Renal cortical epithelial cell (primary cell): ENCODE data around the gene SYCE1L. TPM values are rescaled to one million over a fixed set of nuclear protein-coding genes. Genes with fewer than 3 reads are reported as not detected.
A peak's percentile ranks its signal among the peaks of the same experiment; 100 is the strongest.
"Not testable (repeated sequence)": the region's sequence is repeated elsewhere in the genome, so short reads cannot be mapped to it uniquely, and the experiment has no call there.

ENCODE experiments used
- DNase-seq: peaks from one replicate; pipeline ENCODE4 v3.0.0-alpha.2; 2011; ENCODE audit warnings: low read depth
- total RNA-seq: library from RNA; depleted of rRNA; stranded (reverse); fragments of >200 nt; gene quantifications from 2 replicates; pipeline ENCODE4 v1.2.3, GENCODE V29; 2014

The SYCE1L gene
- 1.4 and 3.5 TPM in 2 replicates for total RNA-seq

- DNase-seq: no peak
Observed at GRCh38 chr16:77199211-77199610, at the start of gene SYCE1L. SYCE1L (plus strand) TSS chr16:77199408; CDS start chr16:77199452, 44 bp downstream.

GRCh38 chr16:77157346-77158058 lies 41.7 kb upstream of the SYCE1L start:
- DNase-seq: no peak

- no peak for DNase-seq
Observed at GRCh38 chr16:77158293-77158692, 40.9 kb upstream of the SYCE1L start.

GRCh38 chr16:77165006-77165405 lies 34.2 kb upstream of the SYCE1L start:
- no peak for DNase-seq

GRCh38 chr16:77165536-77166236 lies 33.5 kb upstream of the SYCE1L start:
- not testable (repeated sequence) for DNase-seq

- no peak for DNase-seq
Observed at GRCh38 chr16:77166726-77167125, 32.5 kb upstream of the SYCE1L start.

GRCh38 chr16:77168901-77169300 lies 30.3 kb upstream of the SYCE1L start:
- no peak for DNase-seq

- DNase-seq: peak; percentile 30
Observed at GRCh38 chr16:77169650-77170236, 29.5 kb upstream of the SYCE1L start.

GRCh38 chr16:77170805-77171204 lies 28.4 kb upstream of the SYCE1L start:
- no peak for DNase-seq

GRCh38 chr16:77171745-77172635 lies 27.2 kb upstream of the SYCE1L start:
- peak; percentile 53 for DNase-seq

- DNase-seq: peak; percentile 7
Observed at GRCh38 chr16:77172951-77173350, 26.3 kb upstream of the SYCE1L start.

GRCh38 chr16:77183137-77183536 lies 16.1 kb upstream of the SYCE1L start:
- DNase-seq: no peak

- DNase-seq: not testable (repeated sequence)
Observed at GRCh38 chr16:77186298-77186697, 12.9 kb upstream of the SYCE1L start.

GRCh38 chr16:77190190-77190477 lies 9.1 kb upstream of the SYCE1L start:
- no peak for DNase-seq

- DNase-seq: peak; percentile 99
Observed at GRCh38 chr16:77190478-77191258, 8.5 kb upstream of the SYCE1L start, which contains the start of gene MON1B. MON1B (plus strand) TSS chr16:77191190; CDS start chr16:77191486, 296 bp downstream.

- no peak for DNase-seq
Observed at GRCh38 chr16:77191259-77191969, 7.8 kb upstream of the SYCE1L start.

GRCh38 chr16:77193377-77193776 lies 5.8 kb upstream of the SYCE1L start:
- no peak for DNase-seq

- no peak for DNase-seq
Observed at GRCh38 chr16:77194295-77195231, 4.6 kb upstream of the SYCE1L start.

GRCh38 chr16:77195411-77195810 lies 3.8 kb upstream of the SYCE1L start:
- no peak for DNase-seq
